Measurements from ENCODE around the gene STX4.

The STX4 gene

DNA sequence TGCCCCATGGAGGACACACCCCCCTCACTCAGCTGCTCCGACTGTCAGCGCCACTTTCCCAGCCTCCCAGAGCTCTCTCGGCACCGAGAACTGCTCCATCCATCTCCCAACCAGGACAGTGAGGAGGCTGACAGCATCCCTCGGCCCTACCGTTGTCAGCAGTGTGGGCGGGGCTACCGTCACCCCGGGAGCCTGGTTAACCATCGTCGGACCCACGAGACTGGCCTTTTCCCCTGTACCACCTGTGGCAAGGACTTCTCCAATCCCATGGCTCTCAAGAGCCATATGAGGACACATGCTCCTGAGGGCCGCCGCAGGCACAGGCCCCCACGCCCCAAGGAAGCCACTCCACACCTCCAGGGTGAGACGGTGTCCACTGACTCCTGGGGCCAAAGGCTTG, 43.0 kb downstream of the STX4 start:
- no peak for ATAC-seq
- TF ChIP-seq, protein P1, sequence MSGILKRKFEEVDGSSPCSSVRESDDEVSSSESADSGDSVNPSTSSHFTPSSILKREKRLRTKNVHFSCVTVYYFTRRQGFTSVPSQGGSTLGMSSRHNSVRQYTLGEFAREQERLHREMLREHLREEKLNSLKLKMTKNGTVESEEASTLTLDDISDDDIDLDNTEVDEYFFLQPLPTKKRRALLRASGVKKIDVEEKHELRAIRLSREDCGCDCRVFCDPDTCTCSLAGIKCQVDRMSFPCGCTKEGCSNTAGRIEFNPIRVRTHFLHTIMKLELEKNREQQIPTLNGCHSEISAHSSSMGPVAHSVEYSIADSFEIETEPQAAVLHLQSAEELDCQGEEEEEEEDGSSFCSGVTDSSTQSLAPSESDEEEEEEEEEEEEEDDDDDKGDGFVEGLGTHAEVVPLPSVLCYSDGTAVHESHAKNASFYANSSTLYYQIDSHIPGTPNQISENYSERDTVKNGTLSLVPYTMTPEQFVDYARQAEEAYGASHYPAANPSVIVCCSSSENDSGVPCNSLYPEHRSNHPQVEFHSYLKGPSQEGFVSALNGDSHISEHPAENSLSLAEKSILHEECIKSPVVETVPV (CRISPR knock-in tag; IDR thresholded peaks at IDR 0.05): no peak
- TF ChIP-seq TCF4 (CRISPR knock-in tag; IDR thresholded peaks at IDR 0.05; ENCODE audit: borderline replicate concordance) (no peak), GLIS3 (CRISPR knock-in tag; IDR thresholded peaks at IDR 0.05) (no peak), ESRRG (CRISPR knock-in tag; IDR thresholded peaks at IDR 0.05) (no peak), ZNF70 (CRISPR knock-in tag; IDR thresholded peaks at IDR 0.05) (no peak), ISL1 (CRISPR knock-in tag; IDR thresholded peaks at IDR 0.05) (no peak), CSDC2 (CRISPR knock-in tag; IDR thresholded peaks at IDR 0.05) (no peak), ARNTL (CRISPR knock-in tag; IDR thresholded peaks at IDR 0.05; ENCODE audit: borderline replicate concordance, low read depth) (no peak)
- TF ChIP-seq, protein P2, sequence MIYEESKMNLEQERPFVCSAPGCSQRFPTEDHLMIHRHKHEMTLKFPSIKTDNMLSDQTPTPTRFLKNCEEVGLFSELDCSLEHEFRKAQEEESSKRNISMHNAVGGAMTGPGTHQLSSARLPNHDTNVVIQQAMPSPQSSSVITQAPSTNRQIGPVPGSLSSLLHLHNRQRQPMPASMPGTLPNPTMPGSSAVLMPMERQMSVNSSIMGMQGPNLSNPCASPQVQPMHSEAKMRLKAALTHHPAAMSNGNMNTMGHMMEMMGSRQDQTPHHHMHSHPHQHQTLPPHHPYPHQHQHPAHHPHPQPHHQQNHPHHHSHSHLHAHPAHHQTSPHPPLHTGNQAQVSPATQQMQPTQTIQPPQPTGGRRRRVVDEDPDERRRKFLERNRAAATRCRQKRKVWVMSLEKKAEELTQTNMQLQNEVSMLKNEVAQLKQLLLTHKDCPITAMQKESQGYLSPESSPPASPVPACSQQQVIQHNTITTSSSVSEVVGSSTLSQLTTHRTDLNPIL (CRISPR knock-in tag; IDR thresholded peaks at IDR 0.05; ENCODE audit: low read depth): no peak
- TF ChIP-seq, protein P3, sequence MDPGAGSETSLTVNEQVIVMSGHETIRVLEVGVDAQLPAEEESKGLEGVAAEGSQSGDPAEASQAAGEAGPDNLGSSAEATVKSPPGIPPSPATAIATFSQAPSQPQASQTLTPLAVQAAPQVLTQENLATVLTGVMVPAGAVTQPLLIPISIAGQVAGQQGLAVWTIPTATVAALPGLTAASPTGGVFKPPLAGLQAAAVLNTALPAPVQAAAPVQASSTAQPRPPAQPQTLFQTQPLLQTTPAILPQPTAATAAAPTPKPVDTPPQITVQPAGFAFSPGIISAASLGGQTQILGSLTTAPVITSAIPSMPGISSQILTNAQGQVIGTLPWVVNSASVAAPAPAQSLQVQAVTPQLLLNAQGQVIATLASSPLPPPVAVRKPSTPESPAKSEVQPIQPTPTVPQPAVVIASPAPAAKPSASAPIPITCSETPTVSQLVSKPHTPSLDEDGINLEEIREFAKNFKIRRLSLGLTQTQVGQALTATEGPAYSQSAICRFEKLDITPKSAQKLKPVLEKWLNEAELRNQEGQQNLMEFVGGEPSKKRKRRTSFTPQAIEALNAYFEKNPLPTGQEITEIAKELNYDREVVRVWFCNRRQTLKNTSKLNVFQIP (CRISPR knock-in tag; IDR thresholded peaks at IDR 0.05; ENCODE audit: borderline replicate concordance, low read depth): no peak

DNA sequence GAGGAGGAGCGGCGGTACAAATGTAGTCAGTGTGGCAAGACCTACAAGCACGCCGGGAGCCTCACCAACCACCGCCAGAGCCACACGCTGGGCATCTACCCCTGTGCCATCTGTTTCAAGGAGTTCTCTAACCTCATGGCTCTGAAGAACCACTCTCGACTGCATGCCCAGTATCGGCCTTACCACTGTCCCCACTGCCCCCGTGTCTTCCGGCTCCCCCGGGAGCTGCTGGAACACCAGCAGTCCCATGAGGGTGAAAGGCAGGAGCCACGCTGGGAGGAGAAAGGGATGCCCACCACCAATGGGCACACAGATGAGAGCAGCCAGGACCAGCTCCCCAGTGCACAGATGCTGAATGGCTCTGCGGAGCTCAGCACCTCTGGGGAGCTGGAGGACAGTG, 43.7 kb downstream of the STX4 start:
- TF ChIP-seq, protein P1 (CRISPR knock-in tag; IDR thresholded peaks at IDR 0.05): no peak
- TF ChIP-seq ZNF565 (CRISPR knock-in tag; conservative IDR thresholded peaks at IDR 0.05; ENCODE audit: low read depth) (no peak), ZFP3 (CRISPR knock-in tag; IDR thresholded peaks at IDR 0.05) (no peak), ISL1 (CRISPR knock-in tag; IDR thresholded peaks at IDR 0.05) (no peak), ESRRG (CRISPR knock-in tag; IDR thresholded peaks at IDR 0.05) (no peak), ARNTL (CRISPR knock-in tag; IDR thresholded peaks at IDR 0.05; ENCODE audit: borderline replicate concordance, low read depth) (no peak), TOX (CRISPR knock-in tag; IDR thresholded peaks at IDR 0.05; ENCODE audit: borderline replicate concordance) (no peak), ZC3H10 (CRISPR knock-in tag; IDR thresholded peaks at IDR 0.05) (no peak), RARB (CRISPR knock-in tag; IDR thresholded peaks at IDR 0.05) (no peak), ZFP30 (CRISPR knock-in tag; IDR thresholded peaks at IDR 0.05) (no peak), ZNF8 (CRISPR knock-in tag; IDR thresholded peaks at IDR 0.05) (no peak), TCF4 (CRISPR knock-in tag; IDR thresholded peaks at IDR 0.05; ENCODE audit: borderline replicate concordance) (no peak), SNAI2 (CRISPR knock-in tag; IDR thresholded peaks at IDR 0.05) (no peak), CSDC2 (CRISPR knock-in tag; IDR thresholded peaks at IDR 0.05) (no peak), OSR1 (CRISPR knock-in tag; IDR thresholded peaks at IDR 0.05) (no peak), ZNF70 (CRISPR knock-in tag; IDR thresholded peaks at IDR 0.05) (no peak), PPARA (CRISPR knock-in tag; IDR thresholded peaks at IDR 0.05; ENCODE audit: borderline replicate concordance) (no peak), BACH2 (CRISPR knock-in tag; IDR thresholded peaks at IDR 0.05; ENCODE audit: borderline replicate concordance) (no peak)
- TF ChIP-seq, protein P4, sequence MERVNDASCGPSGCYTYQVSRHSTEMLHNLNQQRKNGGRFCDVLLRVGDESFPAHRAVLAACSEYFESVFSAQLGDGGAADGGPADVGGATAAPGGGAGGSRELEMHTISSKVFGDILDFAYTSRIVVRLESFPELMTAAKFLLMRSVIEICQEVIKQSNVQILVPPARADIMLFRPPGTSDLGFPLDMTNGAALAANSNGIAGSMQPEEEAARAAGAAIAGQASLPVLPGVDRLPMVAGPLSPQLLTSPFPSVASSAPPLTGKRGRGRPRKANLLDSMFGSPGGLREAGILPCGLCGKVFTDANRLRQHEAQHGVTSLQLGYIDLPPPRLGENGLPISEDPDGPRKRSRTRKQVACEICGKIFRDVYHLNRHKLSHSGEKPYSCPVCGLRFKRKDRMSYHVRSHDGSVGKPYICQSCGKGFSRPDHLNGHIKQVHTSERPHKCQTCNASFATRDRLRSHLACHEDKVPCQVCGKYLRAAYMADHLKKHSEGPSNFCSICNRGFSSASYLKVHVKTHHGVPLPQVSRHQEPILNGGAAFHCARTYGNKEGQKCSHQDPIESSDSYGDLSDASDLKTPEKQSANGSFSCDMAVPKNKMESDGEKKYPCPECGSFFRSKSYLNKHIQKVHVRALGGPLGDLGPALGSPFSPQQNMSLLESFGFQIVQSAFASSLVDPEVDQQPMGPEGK (CRISPR knock-in tag; IDR thresholded peaks at IDR 0.05; ENCODE audit: borderline replicate concordance): no peak
- ATAC-seq: no peak

DNA sequence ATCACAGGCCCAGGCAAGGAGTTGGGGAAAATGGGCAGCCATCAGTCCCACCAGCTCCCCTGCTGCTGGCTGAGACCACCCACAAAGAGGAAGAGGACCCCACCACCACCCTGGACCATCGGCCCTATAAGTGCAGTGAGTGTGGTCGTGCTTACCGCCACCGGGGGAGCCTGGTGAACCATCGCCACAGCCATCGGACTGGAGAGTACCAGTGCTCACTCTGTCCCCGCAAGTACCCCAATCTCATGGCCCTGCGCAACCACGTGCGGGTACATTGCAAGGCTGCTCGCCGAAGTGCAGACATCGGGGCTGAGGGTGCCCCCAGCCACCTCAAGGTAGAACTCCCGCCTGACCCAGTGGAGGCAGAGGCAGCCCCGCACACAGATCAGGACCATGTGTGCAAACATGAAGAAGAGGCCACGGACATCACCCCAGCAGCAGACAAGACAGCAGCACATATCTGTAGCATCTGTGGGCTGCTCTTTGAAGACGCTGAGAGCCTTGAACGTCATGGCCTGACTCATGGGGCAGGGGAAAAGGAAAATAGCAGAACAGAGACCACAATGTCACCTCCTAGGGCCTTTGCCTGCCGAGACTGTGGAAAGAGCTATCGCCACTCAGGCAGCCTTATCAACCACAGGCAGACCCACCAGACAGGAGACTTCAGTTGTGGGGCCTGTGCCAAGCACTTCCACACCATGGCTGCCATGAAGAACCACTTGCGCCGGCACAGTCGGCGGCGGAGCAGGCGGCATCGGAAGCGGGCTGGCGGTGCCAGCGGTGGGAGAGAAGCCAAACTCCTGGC, 44.4 kb downstream of the STX4 start:
- ATAC-seq: no peak
- TF ChIP-seq, protein P4 (CRISPR knock-in tag; IDR thresholded peaks at IDR 0.05; ENCODE audit: borderline replicate concordance): no peak
- no peak for TF ChIP-seq CSDC2 (CRISPR knock-in tag; IDR thresholded peaks at IDR 0.05)
- no peak for TF ChIP-seq SNAI2 (CRISPR knock-in tag; IDR thresholded peaks at IDR 0.05)
- no peak for TF ChIP-seq PPARA (CRISPR knock-in tag; IDR thresholded peaks at IDR 0.05; ENCODE audit: borderline replicate concordance)
- no peak for TF ChIP-seq OSR1 (CRISPR knock-in tag; IDR thresholded peaks at IDR 0.05)
- no peak for TF ChIP-seq ZNF70 (CRISPR knock-in tag; IDR thresholded peaks at IDR 0.05)
